ENCODE data around the gene DIAPH1.
A peak's percentile ranks its signal among the peaks of the same experiment; 100 is the strongest.

Gene DIAPH1

GRCh38 chr5:141477044-141477575 lies 141.7 kb downstream of the DIAPH1 start:
- Histone ChIP-seq H3K4me1 (ENCODE audit: control insufficient read depth, insufficient read depth, low read length) (0 out of 2 replicates have a peak, but pooled peaks cover 4% of the 10 kb centered on the region), H3K27ac (ENCODE audit: extremely low read depth, low read depth, low read length) (no peak overlapping the region), H3K9me3 (ENCODE audit: control insufficient read depth, insufficient read depth, low read depth, low read length) (no peaks in the 10 kb centered on the region), H3K4me3 (ENCODE audit: low read depth, low read length) (peak overlapping the region; percentile 44; the same call in 1 of the 2 replicates), H3K36me3 (ENCODE audit: control insufficient read depth in 2 of 2, insufficient read depth in 1 of 2, low read length in 2 of 2) (no peaks in the 10 kb centered on the region)
- CTCF ChIA-PET: interaction anchor here (1.0 to 2.3 kb wide), 6 partner anchors 12 to 56 kb away, joined by 3 to 16 read pairs (median 8); partner anchors contain the start of gene PCDHGA11
- TF ChIP-seq WT1 (tag by site-specific recombination; IDR thresholded peaks at IDR 0.05) (no peak), ZNF626 (tag by site-specific recombination; IDR thresholded peaks at IDR 0.05) (no peak)
- POLR2A ChIA-PET: interaction anchor here (0.8 to 1.8 kb wide), 4 partner anchors 8 to 37 kb away, joined by 3 to 11 read pairs (median 7); partner anchors contain the start of genes PCDHGC4 and PCDHGC5

GRCh38 chr5:141476132-141476911 lies 142.5 kb downstream of the DIAPH1 start:
- POLR2A ChIA-PET: interaction anchor here (0.8 to 1.8 kb wide), 8 partner anchors 9 to 81 kb away, joined by 3 to 11 read pairs (median 5); partner anchors contain the start of genes PCDHGC4 and PCDHGC5
- H3K36me3 ChIP-seq (ENCODE audit: control insufficient read depth in 2 of 2, insufficient read depth in 1 of 2, low read length in 2 of 2): no peaks in the 10 kb centered on the region
- H3K4me3 ChIP-seq (ENCODE audit: low read depth, low read length): peak overlapping the region; percentile 44
- H3K4me1 ChIP-seq (ENCODE audit: control insufficient read depth, insufficient read depth, low read length): 0 out of 2 replicates have a peak, but pooled peaks cover 4% of the 10 kb centered on the region
- H3K9me3 ChIP-seq (ENCODE audit: control insufficient read depth, insufficient read depth, low read depth, low read length): no peaks in the 10 kb centered on the region
- CTCF ChIA-PET: interaction anchor here (0.6 to 2.1 kb wide), 14 partner anchors 10 to 157 kb away, joined by 3 to 16 read pairs (median 5); partner anchors contain the start of genes PCDHGA11 and PCDHGB7
- H3K27ac ChIP-seq (ENCODE audit: extremely low read depth, low read depth, low read length): peak overlapping the region; percentile 43; the same call in 1 of the 2 replicates
- TF ChIP-seq ZBTB21 (tag by site-specific recombination; IDR thresholded peaks at IDR 0.05) (no peak), ZNF701 (tag by site-specific recombination; IDR thresholded peaks at IDR 0.05) (no peak), YY1 (tag by site-specific recombination; IDR thresholded peaks at IDR 0.05) (no peak), PRDM1 (tag by site-specific recombination; IDR thresholded peaks at IDR 0.05) (no peak), ZBTB11 (tag by site-specific recombination; conservative IDR thresholded peaks at IDR 0.05; ENCODE audit: low read depth) (0 out of 2 replicates have a peak, but pooled peaks have one; percentile 5), ZNF175 (tag by site-specific recombination; IDR thresholded peaks at IDR 0.05) (no peak), ZNF132 (tag by site-specific recombination; IDR thresholded peaks at IDR 0.05; ENCODE audit: borderline replicate concordance) (no peak), TRIM28 (IDR thresholded peaks at IDR 0.05; ENCODE audit: borderline replicate concordance, low read length) (0 out of 2 replicates have a peak, but pooled peaks have one; percentile 63), HOXD13 (CRISPR knock-in tag; IDR thresholded peaks at IDR 0.05; ENCODE audit: borderline replicate concordance) (no peak), HOXC10 (CRISPR knock-in tag; IDR thresholded peaks at IDR 0.05) (no peak), KLF17 (tag by site-specific recombination; IDR thresholded peaks at IDR 0.05) (no peak), GLI4 (tag by site-specific recombination; IDR thresholded peaks at IDR 0.05) (no peak), ZNF785 (tag by site-specific recombination; IDR thresholded peaks at IDR 0.05) (no peak), ZNF239 (tag by site-specific recombination; IDR thresholded peaks at IDR 0.05) (no peak), ZNF114 (tag by site-specific recombination; IDR thresholded peaks at IDR 0.05) (no peak), ZBTB7A (tag by site-specific recombination; IDR thresholded peaks at IDR 0.05; ENCODE audit: low read depth) (no peak), ZNF133 (tag by site-specific recombination; IDR thresholded peaks at IDR 0.05) (no peak; the same call in 1 of the 2 replicates), ZNF155 (tag by site-specific recombination; IDR thresholded peaks at IDR 0.05) (no peak), ZNF626 (tag by site-specific recombination; IDR thresholded peaks at IDR 0.05) (no peak), ZSCAN30 (tag by site-specific recombination; IDR thresholded peaks at IDR 0.05) (no peak), ZNF214 (tag by site-specific recombination; IDR thresholded peaks at IDR 0.05; ENCODE audit: borderline replicate concordance) (no peak), PATZ1 (tag by site-specific recombination; IDR thresholded peaks at IDR 0.05) (no peak), GLI2 (tag by site-specific recombination; IDR thresholded peaks at IDR 0.05; ENCODE audit: borderline replicate concordance, low read depth) (no peak), ZNF18 (tag by site-specific recombination; IDR thresholded peaks at IDR 0.05) (no peak)
